GM21528 (cell line): ENCODE results near the gene PACSIN2.
"Not testable (repeated sequence)": the region's sequence is repeated elsewhere in the genome, so short reads cannot be mapped to it uniquely, and the experiment has no call there.

Experiments
- ATAC-seq: cut with Tn5 transposase; IDR thresholded peaks from one replicate; pipeline ENCODE4 v1.9.1; 2021; ENCODE audit warnings: mild to moderate bottlenecking, moderate library complexity; ENCODE audit not compliant: unreplicated experiment, low FRiP score

The PACSIN2 gene

DNA sequence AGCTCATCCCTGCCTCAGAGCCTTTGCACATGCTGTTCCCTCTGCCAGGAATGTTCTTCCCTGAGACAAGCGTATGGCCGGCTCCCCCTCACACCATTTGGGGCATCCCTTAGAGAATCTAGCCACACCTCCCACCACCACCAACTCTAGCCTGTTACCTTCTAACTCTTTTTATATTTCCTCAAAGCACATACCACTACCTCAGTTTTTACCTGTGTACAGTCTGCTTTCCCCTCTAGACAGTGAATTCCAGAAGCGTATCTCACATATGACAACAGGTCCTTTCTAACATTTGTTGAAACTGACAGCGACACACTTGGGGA, 82.8 kb downstream of the PACSIN2 start:
- ATAC-seq = no peak

DNA sequence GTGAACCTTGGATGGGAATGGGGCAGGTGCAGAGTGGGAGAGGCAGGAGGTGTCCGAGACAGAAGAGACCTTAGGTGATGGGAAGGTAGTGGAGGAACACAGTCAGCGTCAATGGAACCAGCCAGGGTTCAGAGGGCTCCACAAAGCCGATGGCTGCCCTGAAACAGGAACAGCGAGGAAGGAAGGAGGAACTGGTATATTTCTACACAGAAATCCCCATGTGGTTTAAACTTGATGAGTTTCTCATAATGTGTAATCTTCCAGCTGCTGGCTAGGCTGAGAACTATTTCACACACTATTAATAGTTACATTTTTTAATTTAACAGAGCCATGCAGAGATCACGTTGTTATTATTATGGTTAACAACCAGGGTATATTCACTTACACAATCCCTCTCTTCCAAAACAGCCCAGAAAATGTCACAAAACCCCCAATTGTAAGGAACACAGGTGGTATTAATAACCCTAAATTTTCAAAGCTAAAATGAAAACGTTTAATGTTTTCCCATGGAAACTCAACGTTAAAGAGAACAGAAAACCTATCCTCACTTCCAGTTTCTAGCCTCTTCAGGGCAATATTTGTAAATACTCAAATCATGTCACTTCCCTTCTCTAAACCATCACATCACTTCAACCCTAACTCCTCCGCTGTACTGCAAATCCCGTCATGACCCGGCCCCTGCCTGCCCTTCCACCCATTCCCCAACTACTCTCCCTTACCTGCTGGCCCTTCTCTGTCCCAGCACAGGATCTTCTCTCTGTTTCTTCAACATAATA, 83.3 kb downstream of the PACSIN2 start:
- ATAC-seq = no peak

DNA sequence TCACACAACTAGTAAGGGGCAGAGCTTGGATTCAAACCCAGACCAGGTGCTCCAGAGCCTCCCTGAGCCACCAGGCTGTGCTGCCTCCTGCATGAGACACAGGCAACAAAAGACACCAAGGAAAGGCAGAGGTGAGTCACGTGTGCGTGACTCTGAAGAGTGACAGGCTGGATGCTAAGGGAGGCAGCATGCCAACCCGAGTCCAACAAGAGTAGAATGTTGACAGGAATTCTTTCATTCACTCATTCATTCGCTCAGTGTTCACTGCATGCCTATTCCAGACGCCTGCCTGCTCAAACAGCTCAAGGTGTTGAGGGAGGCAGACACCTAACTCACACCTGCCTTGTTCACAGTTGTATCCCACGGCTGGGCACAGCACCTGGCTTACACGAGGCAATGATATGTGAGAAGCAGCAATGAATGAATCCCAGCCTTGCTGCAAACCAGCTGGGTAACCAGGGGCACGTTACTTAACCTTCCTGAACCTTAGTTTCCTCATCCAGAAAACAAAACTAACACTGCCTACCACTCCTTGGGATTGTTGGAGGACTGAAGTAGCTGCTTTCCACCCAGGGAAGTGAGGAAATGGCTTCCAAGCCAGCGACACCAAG, 84.0 kb downstream of the PACSIN2 start:
- ATAC-seq = no peak

DNA sequence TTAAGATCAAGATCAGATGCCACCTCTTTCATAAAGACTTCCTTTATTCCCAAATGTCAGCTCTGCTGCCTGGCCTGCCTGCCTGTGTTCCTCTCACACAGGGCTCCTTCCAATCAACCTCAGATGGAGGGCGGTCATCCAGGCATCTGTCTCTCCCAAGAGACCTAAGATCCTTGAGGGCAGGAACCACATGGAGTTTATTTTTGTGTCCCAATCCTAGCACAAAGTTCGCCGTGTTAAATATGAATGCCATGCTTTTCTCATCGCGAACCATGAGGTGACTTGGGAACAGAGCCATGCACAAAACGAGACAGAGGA, 85.2 kb downstream of the PACSIN2 start:
- ATAC-seq = no peak

DNA sequence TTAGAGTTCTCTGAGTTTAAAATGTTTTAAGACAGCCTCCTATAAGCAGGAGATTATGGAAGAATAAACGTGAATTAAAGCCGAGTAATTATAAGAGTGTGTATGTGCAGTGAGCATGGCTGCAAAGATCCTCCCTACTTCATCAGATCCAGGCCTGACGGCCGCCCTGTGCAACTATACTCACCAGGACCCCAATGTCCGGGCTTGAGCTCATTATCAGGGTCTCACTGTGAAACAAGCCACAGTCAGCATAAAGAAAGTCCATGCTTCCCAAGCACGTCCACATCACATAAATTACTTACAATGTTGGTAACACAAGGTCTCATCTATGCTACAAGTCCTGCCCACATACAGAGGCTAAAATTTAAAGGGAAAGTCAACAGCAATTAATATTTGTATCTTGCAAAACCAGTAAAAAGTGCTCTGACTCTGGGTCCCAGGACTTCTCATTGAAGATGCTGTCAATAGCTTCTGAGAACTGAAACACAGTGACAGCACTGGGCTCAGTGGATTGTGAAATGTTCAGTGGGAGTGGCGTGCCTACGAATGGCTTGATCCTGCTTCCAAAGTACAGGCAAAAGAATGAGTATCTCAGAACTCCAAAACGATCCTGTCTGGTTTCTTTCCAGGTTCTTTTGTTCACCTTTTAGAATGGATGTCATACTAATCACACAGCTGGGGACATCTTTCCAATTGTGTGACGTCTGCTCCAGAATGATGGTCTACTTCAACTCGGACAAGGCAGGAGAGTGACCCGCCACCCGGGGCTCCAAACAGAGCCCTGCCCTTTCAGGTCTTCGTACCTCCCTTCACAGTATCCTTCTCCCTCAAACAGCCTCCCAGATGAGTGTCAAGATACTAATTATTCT, 85.7 kb downstream of the PACSIN2 start:
- ATAC-seq = no peak

DNA sequence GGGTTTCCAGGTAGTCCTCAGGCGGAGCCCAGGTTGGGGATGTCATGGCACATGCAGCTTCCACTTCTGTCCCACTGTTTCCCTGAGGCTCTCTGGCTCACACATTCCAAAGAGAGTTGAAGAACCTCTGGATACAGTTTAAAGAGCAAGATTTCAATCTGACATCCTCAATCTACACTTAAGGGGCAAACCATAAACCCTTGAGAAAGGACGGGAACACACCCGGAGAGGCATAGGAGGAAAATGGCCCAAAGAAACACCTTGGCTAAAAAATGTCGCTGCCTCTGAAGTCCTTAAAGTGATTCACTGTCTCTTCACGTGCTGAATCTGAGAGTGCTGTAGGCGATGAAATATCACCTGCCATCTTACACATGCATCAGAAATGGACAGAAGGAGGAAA, 87.0 kb downstream of the PACSIN2 start:
- ATAC-seq = no peak

DNA sequence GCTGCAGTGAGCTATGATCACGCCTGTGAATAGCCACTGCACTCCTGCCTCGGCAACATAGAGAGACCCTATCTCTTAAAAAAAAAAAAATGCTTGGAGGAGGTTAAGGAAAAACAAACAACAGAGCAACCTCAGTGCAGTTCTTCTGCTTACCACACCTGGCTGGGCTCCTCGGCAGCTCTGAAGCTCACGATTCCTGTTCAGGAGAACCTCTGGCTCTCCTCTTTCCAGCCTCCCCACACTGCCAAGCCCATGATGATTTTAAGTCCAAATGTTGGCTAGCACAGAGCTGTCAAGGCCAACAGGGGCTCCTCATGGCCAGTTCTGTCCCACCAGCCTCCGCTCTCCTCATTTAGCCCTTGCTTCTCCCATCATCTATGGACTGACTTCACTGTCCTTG, 88.2 kb downstream of the PACSIN2 start:
- ATAC-seq = no peak

DNA sequence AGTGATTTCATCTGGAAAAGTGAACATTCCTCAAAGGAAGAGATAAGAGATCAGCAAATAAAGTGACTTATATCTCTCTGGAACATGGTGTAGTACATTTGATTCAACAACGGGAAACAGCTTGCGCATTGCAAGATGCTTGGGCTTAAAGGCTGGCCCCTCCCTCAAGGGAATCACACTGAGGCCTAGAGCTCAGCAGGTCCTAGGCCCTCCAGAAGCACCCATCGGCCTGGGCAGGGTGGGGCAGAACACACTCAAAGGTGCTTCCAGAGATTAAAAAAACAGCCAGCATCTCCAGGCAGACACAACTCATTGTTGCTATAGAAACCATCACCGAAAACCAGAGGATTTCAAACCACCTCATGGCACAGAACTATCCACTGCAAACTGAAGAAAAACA, 88.8 kb downstream of the PACSIN2 start:
- ATAC-seq = no peak

DNA sequence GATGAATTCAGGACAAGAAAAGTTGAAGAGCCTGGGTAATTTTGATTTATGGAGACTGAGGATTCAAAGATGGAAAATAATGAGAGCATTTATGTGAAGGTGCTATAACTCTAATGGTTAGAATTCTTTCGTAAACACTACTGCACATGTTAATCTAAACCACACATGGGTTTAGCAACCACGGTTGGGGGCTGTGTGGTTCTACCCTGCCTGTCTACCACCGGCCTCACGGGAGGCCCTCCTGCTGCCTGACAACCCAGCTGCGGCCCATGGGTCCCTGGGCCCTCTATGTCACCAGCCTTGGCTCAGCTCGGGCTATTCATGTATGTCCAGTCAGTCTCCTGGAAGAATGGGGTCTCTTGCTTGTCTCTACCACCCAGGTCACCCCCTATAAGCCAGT, 89.4 kb downstream of the PACSIN2 start:
- ATAC-seq = no peak

DNA sequence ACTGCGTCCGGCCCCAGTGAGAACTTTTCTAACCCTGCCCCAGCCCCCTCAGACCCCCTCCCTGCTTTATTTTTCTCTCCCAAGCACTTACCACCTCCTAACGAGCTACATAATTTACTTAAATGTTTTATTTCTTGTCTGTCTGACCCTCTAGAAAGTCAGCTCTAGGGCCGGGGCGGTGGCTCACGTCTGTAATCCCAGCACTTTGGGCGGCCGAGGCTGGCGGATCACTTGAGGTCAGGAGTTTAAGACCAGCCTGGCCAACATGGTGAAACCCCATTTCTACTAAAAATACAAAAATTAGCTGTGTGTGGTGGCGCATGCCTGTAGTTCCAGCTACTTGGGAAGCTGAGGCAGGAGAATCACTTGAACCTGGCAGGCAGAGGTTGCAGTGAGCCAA, 89.9 kb downstream of the PACSIN2 start:
- ATAC-seq = not testable (repeated sequence)

DNA sequence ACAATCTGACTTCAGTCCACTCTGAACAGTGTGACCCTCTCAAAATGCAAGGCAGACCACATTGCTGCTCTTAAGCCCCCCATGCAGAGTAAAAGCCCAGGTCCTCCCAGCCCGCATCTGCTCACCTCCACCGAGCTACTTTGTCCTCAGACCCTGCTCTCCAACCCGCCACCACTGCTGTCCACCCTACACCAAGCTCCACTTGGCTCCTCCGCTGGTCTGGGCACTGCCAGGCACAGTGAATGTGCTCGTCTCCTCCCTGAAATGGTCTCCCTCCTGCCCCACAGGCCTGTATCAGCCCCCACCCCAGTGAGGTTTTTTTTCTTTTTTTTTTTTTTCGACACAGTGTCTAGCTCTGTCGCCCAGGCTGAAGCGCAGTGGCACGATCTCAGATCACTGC, 90.5 kb downstream of the PACSIN2 start:
- ATAC-seq = no peak

DNA sequence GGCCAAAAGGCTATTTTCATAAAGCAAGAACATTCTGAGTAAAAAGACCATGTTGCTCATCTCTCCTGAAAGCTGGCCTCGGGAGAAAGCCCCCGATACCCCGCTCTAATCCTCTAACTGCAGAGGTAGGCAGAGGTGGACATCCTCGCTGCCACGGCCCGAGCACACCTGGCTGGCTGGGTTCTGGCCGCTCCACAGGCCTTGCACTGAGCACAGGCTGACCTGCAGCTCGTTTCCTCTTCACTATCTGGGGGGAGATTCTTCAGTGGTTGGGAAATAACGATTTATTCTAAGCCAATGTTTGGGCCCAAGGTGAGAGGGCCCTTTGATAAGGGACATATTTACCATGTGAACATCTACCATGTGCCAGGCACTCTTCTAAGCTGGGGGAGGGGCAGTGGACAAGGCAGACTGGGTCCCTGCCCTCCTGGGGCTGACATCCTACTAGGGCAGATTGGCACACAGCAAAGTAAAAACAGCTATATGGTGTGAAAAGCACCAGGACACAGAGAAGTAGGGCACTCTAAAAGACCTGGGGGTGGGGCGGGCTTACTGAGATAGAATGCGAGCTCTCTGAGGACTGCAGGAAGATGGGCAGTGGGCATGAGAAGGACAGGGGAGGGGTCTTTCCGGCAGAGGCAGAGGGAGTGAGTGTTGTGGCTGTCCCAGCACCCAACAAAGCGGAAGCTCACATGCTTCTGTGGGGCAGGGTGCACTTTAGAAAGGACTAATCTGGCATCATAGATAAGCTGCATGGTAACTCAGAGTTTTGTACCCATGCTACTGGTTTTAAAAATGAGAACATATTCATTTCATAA, 92.4 kb downstream of the PACSIN2 start:
- ATAC-seq = no peak

DNA sequence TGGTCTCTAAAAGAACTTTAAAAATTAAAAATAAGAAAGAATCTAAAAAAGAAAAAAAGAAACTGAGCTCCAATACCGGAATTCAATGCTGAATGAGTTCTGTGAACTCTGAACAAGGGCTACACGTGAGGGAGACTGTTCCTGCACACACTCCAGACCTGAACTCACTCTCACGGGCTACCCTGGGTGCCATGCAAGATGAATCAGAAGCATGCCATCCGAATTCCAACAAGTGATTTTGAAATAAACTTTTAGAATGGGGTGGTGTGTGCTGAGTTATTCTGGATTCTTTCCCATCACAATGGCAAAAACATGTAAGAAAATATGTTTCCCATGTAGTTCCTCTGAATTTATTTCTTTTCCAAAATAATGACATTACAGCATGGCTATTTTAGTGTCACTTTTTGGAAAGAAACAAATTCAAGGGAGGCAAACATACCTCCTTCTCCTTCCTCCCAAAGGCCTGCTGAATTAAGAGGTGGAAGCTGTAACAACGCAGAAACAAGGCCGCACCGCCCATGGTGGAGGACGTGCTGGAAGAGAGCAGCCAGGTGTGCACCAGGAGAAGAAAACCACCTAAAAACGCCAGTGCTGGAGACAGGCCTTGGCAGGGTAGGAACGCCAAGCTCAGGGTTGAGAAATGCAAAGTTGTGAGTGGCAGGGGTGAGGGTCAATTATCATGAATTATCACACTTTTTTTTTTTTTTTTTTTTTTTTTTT, 94.7 kb downstream of the PACSIN2 start:
- no peak for ATAC-seq

DNA sequence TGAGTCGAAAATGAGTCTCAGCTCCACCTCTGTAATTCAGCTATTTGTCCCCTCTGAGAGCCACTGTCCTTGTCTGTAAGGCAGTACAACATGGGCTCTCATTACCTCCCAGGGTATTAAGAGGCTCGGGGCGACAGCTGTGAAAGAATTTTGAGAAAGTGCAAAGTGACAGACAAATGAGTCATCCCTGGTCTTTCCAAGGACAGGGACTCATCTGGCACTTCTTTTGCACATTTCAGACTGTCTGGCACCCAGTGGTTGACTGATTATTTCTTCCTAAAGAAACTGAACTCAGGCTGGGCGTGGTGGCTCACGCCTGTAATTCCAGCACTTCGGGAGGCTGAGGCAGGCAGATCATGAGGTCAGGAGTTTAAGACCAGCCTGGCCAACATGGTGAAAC, 95.8 kb downstream of the PACSIN2 start:
- ATAC-seq = no peak

DNA sequence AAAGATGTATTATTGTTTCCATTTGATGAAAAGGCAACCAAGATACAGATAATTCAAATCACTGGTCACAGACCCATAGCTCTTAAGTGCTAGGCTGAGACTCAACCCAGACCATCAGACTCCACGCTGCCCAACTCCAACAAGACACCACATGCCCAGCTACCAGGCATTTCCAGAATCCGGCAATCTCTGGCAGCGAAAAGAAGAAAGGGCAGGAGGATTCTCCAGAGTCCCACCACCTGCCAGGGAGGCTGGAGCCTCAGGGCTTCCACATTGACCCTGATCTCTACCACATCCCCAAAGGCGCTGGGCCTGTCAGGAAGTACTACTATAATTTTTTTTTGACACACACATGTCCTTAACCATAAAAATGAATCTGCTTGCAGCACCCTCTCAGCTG, 96.4 kb downstream of the PACSIN2 start:
- ATAC-seq = no peak

DNA sequence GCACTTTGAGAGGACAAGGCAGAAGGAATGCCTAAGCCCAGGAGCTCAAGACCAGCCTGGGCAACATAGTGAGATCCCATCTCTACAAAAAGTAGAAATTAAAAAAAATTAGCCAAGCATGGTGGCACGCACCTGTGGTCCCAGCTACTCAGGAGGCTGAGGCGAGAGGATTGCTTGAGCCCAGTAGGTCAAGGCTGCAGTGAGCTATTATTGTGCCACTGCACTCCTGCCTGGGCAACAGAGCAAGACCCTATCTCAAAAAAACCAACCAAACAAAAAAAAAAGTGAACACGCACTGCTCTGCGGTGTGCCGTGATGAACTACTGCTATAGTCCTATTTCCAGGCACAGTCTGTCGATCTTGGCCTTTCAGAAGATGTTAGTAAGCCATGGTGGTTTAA, 97.6 kb downstream of the PACSIN2 start:
- not testable (repeated sequence) for ATAC-seq

DNA sequence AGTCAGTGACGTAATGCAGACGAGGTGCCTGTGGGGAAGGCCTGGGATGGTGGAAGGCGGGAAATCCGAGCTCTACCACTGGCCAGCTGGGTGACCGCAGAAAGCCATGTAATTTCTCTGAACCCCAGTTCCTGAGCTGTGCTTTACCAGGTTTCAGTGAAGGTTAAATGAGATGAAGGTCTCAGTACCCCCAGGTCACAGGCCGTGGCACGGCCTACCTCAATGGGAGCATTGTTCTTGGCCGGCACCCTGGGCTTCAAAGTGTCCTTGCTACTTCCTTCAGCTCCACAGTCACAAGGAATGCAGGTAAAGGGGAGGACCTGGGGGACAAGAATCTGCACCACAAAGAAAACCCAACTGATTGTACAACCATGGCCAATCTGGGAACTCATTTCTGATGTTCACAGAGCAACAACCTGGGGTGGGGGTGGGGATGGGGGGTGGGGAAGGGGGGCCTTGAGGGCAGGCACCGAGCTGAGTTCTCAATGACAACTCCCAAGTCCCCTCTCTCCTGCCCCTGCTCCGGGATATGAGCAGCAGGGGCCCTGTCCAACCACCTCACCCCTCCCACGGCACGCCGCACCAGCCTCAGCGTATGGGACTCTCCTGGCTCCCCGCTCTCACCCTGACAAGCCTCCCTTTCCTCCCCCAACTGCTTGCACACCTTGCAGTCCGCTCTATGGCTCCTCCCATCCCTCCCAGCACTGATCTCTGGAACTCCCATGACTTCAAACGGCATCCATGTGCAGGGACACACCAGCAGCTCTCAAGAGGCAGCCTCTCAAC, 98.8 kb downstream of the PACSIN2 start:
- no peak for ATAC-seq

DNA sequence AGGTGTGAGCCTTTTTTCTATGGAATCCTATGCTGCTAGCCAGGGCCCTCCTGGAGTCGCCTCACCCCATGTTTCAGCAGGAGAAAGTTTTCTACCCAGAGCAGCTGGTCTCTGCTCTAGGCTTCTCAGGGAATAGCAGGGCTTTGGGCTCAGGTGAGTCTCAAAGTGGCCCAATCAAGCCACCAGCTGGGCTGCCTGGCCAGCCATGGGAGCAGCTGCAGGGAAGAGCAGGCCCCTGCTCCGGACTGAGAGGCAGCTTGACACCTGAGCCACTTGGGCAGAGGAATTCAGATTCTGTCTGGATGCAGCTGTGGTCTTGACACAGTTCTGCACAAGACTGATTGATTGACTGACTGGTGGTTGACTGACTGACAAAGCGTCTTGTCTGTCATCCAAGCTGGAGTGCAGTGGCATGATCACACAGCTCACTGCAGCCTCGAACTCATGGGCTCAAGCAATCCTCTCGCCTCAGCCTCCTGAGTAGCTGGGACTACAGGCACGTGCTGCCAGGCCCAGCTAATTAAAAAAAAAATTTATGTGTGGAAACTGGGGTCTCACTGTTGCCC, 100.4 kb downstream of the PACSIN2 start:
- no peak for ATAC-seq

DNA sequence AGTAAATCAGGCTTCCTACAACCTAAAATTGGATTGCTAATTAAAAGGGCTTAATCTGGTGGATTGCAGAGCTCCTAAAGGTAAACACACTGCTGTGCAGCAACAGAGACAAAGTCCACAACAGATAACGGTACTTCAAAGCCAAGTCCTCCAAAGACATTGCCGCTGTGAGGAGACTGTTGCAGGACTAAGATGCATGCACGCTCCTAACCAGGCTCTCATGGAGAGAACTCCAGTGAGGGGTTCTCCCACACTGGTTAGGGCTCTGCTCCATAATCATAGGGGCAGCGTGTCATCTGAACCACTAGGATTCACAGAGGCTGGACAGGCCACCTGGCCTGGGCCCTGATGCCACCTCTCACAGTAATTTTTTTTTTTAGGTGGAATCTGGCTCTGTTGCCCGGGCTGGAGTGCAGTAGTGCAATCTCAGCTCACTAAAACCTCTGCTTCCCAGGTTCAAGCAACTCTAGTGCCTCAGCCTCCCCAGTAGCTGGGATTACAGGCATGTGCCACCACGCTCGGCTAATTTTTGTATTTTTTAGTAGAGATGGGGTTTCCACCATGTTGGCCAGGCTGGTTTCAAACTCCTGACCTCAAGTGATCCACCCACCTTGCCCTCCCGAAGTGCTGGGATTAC, 101.0 kb downstream of the PACSIN2 start:
- ATAC-seq = no peak
